Sigmoid colon (tissue), 4 donors: ENCODE results near the gene CNDP2.

Source experiments
- POLR2A ChIP-seq, 2 donors: fragments of 450-650 bp; IDR thresholded peaks; one replicate each; pipeline ENCODE4 v1.6.1; 2016; ENCODE audit warnings: antibody characterized with exemption in 2 of 2, mild to moderate bottlenecking in 2 of 2, moderate library complexity in 2 of 2
- POLR2AphosphoS5 ChIP-seq, 4 donors: sonication (generic); formaldehyde crosslinking; IDR thresholded peaks; one replicate each; pipeline ENCODE4 v1.6.1; 2017; ENCODE audit warnings: antibody characterized with exemption in 4 of 4
- TF ChIP-seq, protein P1 (sequence below), 4 experiments: fragments of 450-650 bp in 3 of 4; fragments of 200-600 bp in 1 of 4; IDR thresholded peaks; one replicate each; pipeline ENCODE4 v1.5.1; 2016 to 2019; ENCODE audit warnings: antibody characterized with exemption in 4 of 4, mild to moderate bottlenecking in 3 of 4, moderate library complexity in 2 of 4

DNA sequence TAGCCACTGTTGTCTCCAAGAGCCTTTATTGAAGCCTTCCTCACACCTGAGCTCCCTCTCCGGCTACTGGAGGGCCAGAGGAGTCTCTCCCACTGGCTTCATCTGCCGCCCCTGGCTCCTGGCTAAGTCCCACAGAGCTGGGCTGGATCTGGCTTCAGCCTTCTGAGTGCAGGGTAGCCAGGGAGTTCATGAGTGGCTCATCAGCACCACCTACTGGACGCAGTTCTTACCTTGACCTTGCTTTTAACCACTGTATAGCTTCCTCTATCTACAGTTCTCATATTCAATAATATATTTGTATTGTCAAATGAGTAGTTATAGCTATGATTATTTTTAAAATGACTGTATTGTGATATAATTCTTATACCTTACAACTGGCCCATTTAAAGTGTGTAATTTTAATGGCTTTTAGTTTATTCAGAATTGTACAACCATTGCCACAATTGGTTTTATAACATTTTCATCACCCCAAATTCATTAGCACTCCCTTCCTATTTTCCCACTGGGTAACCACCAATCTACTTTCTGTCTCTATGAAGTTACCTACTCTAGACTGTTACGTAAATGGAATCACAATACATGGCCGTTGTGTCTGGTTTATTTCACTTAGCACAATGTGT is 55.9 kb downstream of the CNDP2 start:
- no peak for TF ChIP-seq POLR2A (IDR thresholded peaks at IDR 0.05)
- no peak for TF ChIP-seq POLR2AphosphoS5 (IDR thresholded peaks at IDR 0.05)
- TF ChIP-seq, protein P1, sequence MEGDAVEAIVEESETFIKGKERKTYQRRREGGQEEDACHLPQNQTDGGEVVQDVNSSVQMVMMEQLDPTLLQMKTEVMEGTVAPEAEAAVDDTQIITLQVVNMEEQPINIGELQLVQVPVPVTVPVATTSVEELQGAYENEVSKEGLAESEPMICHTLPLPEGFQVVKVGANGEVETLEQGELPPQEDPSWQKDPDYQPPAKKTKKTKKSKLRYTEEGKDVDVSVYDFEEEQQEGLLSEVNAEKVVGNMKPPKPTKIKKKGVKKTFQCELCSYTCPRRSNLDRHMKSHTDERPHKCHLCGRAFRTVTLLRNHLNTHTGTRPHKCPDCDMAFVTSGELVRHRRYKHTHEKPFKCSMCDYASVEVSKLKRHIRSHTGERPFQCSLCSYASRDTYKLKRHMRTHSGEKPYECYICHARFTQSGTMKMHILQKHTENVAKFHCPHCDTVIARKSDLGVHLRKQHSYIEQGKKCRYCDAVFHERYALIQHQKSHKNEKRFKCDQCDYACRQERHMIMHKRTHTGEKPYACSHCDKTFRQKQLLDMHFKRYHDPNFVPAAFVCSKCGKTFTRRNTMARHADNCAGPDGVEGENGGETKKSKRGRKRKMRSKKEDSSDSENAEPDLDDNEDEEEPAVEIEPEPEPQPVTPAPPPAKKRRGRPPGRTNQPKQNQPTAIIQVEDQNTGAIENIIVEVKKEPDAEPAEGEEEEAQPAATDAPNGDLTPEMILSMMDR (IDR thresholded peaks at IDR 0.05), result peak; percentile 52 to 80 (median 62)
